ENCODE data around the gene ABCG1. TPM values are rescaled to one million over a fixed set of nuclear protein-coding genes. Genes with fewer than 3 reads are reported as not detected.

Gene ABCG1
- total RNA-seq, 1 donor from 2014 or later = 1.9 TPM

- Histone ChIP-seq H3K36me3 (no peaks in the 10 kb centered on the region), H3K4me2 (no peak overlapping the region), H3F3A (ENCODE audit: low read depth) (no peaks in the 10 kb centered on the region)
Observed at GRCh38 chr21:42186591-42186990, 32.3 kb upstream of the ABCG1 start.

GRCh38 chr21:42187976-42188653, 30.8 kb upstream of the ABCG1 start:
- no peaks in the 10 kb centered on the region for H3K36me3 Mint-ChIP-seq
- Histone ChIP-seq H3F3A (ENCODE audit: low read depth) (no peaks in the 10 kb centered on the region), H3K27me3 (no peaks in the 10 kb centered on the region), H3K27ac (no peak overlapping the region), H3K4me2 (no peak overlapping the region), H3K4me1 (no peaks in the 10 kb centered on the region), H2AFZ (replicated peaks) (no peak overlapping the region), H3K9ac (no peak overlapping the region), H3K36me3 (no peaks in the 10 kb centered on the region), H3K79me2 (ENCODE audit: low read depth) (no peaks in the 10 kb centered on the region), H4K20me1 (ENCODE audit: low read depth) (no peaks in the 10 kb centered on the region), H3K4me3 (no peak overlapping the region), H3K9me3 (ENCODE audit: low read depth) (no peaks in the 10 kb centered on the region)
- no peak for TF ChIP-seq EZH2phosphoT487 (IDR thresholded peaks at IDR 0.05)
- no peak for TF ChIP-seq EZH2 (IDR thresholded peaks at IDR 0.05)
- no peak for TF ChIP-seq CTCF (IDR thresholded peaks at IDR 0.05)
- H3K4me3 Mint-ChIP-seq = no peak overlapping the region
- H3K4me1 Mint-ChIP-seq = peaks cover 10% of the 10 kb centered on the region
- no peak for DNase-seq (ENCODE audit: low spot score)
- H3K9me3 Mint-ChIP-seq = peaks cover 2% of the 10 kb centered on the region
- peaks cover 6% of the 10 kb centered on the region for H3K27me3 Mint-ChIP-seq (ENCODE audit: insufficient read depth, low read depth)
- no peak overlapping the region for H3K27ac Mint-ChIP-seq

More at GRCh38 chr21:42186591-42186990, 32.3 kb upstream of the ABCG1 start:
- H4K20me1 ChIP-seq (ENCODE audit: low read depth) = no peaks in the 10 kb centered on the region
- no peak overlapping the region for H3K4me3 Mint-ChIP-seq
- peaks cover 2% of the 10 kb centered on the region for H3K9me3 Mint-ChIP-seq
- H3K4me3 ChIP-seq = no peak overlapping the region
- no peak overlapping the region for H2AFZ ChIP-seq (replicated peaks)
- no peak overlapping the region for H3K27ac ChIP-seq
- peaks cover 4% of the 10 kb centered on the region for H3K27me3 Mint-ChIP-seq (ENCODE audit: insufficient read depth, low read depth)
- no peaks in the 10 kb centered on the region for H3K4me1 ChIP-seq
- H3K27me3 ChIP-seq = no peaks in the 10 kb centered on the region
- H3K9ac ChIP-seq = no peak overlapping the region
- no peaks in the 10 kb centered on the region for H3K9me3 ChIP-seq (ENCODE audit: low read depth)
- H3K36me3 Mint-ChIP-seq = no peaks in the 10 kb centered on the region
- TF ChIP-seq EZH2phosphoT487 (IDR thresholded peaks at IDR 0.05) = no peak
- no peak for TF ChIP-seq EZH2 (IDR thresholded peaks at IDR 0.05)
- TF ChIP-seq CTCF (IDR thresholded peaks at IDR 0.05) = no peak
- H3K4me1 Mint-ChIP-seq = no peaks in the 10 kb centered on the region
- H3K27ac Mint-ChIP-seq = no peak overlapping the region
- DNase-seq (ENCODE audit: low spot score) = no peak
- no peaks in the 10 kb centered on the region for H3K79me2 ChIP-seq (ENCODE audit: low read depth)

GRCh38 chr21:42188663-42189062, 30.3 kb upstream of the ABCG1 start:
- no peak overlapping the region for H3K4me3 Mint-ChIP-seq
- peaks cover 6% of the 10 kb centered on the region for H3K27me3 Mint-ChIP-seq (ENCODE audit: insufficient read depth, low read depth)
- H3K9me3 Mint-ChIP-seq = peaks cover 2% of the 10 kb centered on the region
- peaks cover 13% of the 10 kb centered on the region for H3K4me1 Mint-ChIP-seq
- Histone ChIP-seq H3K27me3 (no peaks in the 10 kb centered on the region), H3K9me3 (ENCODE audit: low read depth) (no peaks in the 10 kb centered on the region), H3K27ac (no peak overlapping the region), H3F3A (ENCODE audit: low read depth) (no peaks in the 10 kb centered on the region), H3K4me2 (no peak overlapping the region), H3K4me1 (no peaks in the 10 kb centered on the region), H2AFZ (replicated peaks) (no peak overlapping the region), H3K79me2 (ENCODE audit: low read depth) (no peaks in the 10 kb centered on the region), H3K36me3 (no peaks in the 10 kb centered on the region), H3K4me3 (no peak overlapping the region), H4K20me1 (ENCODE audit: low read depth) (no peaks in the 10 kb centered on the region), H3K9ac (no peak overlapping the region)
- H3K27ac Mint-ChIP-seq = no peak overlapping the region
- TF ChIP-seq EZH2 (IDR thresholded peaks at IDR 0.05) (no peak), EZH2phosphoT487 (IDR thresholded peaks at IDR 0.05) (no peak), CTCF (IDR thresholded peaks at IDR 0.05) (no peak)
- no peak for DNase-seq (ENCODE audit: low spot score)
- no peaks in the 10 kb centered on the region for H3K36me3 Mint-ChIP-seq
